A549 treated with dexamethasone at 1 μM for 4 hours (cell line): ENCODE data around the gene INSYN1. TPM values are rescaled to one million over a fixed set of nuclear protein-coding genes. Genes with fewer than 3 reads are reported as not detected.

Experiments used
- total RNA-seq: library from RNA; stranded (reverse); fragments of 200-300 nt; extraction: Qiagen RNA extraction; gene quantifications from 5 replicates; pipeline ENCODE4 v1.2.3, GENCODE V29; 2022

INSYN1 gene
- total RNA-seq = 2.4 to 3.5 TPM (median 2.7 TPM) in 5 replicates

GRCh38 chr15:73753250-73754130 is at the start of gene INSYN1:
TSS of gene INSYN1 (minus strand) at chr15:73753351. CDS start at chr15:73751130, 2,221 bp downstream.

Other genes starting within 250 kb of the INSYN1 start
- gene NPTN, start 120.0 kb downstream of the INSYN1 start, total RNA-seq = 165 to 225 TPM (median 212 TPM) in 5 replicates
- gene CD276, start 69.0 kb downstream of the INSYN1 start, total RNA-seq = 61.9 to 92.8 TPM (median 91.0 TPM) in 5 replicates
- not detected in 5 replicates for gene TBC1D21, start 120.2 kb upstream of the INSYN1 start, total RNA-seq
- 0.53 to 1.3 TPM (median 0.74 TPM) in 5 replicates for gene LOXL1, start 173.1 kb upstream of the INSYN1 start, total RNA-seq
- gene STOML1, start 238.9 kb upstream of the INSYN1 start, total RNA-seq = 9.2 to 11.3 TPM (median 10.8 TPM) in 5 replicates
- 10.9 to 17.1 TPM (median 14.7 TPM) in 5 replicates for gene PML, start 241.4 kb upstream of the INSYN1 start, total RNA-seq